Stimulated activated CD8-positive, alpha-beta memory T cell treated with anti-CD3 and anti-CD28 coated beads, Interleukin-4, amount 100 ng/mL, for 24 hours (primary cell): ENCODE results near the gene LIPA.

Experiments used
- DNase-seq: peaks from one replicate; pipeline ENCODE4 v3.0.0-alpha.2; 2020; ENCODE audit warnings: low read depth

LIPA gene

DNA sequence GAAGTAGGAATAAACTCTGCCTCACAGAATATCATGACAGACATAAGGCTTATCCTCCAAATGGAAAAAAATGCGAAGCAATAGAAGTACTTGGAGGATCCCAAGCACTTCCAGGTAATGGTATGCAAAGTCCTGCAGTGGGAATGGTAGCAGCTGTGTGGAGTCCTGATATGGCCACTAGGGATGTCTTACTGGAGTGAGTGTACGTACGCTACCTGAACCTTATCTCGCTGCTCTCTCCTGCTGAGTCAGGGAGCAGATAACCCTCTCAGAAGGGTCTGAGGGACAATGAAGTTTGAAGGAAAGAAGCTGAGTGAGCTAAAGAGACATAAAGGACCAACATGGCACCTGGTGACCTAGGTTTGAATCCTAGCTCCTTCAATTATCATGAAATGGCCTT, 86.7 kb downstream of the LIPA start:
- DNase-seq, result no peak

DNA sequence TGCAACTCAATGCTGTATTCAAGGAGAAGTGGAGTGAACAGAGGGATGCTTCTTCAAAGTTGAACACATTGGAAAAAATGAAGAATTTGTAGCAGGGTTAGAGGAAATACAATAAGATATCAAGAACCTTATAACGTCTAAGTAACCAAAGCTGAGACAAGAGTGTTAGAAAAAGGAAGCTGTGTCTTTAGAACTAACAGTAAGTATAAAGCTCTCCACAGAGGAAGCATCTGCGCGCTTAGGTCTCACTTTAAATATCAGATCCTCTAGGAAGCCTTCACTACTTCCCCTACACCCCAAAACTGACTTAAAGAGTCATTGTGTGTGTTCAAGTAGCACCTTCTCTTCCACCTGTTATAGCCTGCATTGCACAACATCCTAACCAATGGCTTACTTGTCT, 87.5 kb downstream of the LIPA start:
- DNase-seq, result no peak
